ENCODE data around the gene HOXB7. TPM values are rescaled to one million over a fixed set of nuclear protein-coding genes. Genes with fewer than 3 reads are reported as not detected.
A peak's percentile ranks its signal among the peaks of the same experiment; 100 is the strongest.

HOXB7 gene
- polyA plus RNA-seq (2012; ENCODE audit: missing spikeins): 4.1 TPM

DNA sequence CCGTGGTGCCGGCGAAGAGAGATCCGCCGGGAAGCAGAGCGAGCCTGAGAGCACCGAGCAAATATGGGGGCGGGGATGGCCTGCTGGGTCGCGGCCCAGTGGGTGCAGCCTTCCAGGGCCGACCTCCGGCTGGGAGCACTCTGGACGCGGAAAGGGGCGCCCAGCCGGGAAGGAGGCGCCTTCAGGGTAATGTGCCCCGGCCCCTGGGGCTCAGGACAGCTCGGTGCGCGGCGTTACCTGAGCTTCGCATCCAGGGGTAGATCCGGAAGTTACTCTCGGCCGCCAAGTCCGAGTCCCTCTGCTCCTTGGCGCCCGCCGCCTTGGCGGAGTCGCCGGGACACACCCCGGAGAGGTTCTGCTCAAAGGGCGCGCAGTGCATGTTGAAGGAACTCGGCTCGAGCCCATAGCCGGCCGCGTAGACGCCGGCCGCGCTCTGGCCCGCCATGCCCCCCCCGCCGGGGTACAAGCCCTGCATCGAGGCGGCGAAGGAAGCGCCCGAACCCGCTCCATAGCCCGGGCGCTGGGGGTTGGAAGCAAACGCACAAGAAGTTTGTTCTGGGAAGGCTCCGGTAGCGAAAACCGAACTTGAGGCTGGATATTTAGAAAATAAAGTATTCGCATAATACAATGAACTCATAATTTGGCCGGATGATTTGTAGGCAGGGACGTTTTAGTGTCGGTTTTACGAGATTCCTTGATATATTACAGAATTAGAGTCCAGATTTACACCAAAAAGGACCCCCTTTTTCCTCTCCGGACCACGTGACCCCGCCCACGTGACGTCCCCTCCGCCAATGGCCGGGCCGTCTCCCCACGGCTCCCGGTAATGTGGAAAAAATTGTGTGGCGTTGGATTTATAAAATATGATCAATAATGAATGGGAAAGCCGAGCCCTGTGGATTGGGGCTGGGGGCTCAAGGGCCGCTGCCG, at the start of gene HOXB7:
TSS of gene HOXB7 (minus strand) at position 736 of the 930 bp plus-strand sequence. CDS start at position 637, 99 bp downstream.
- DNase-seq (ENCODE audit: insufficient read length) (peak; percentile 73), FAIRE-seq (peak; percentile 68)
- peak; percentile 49; the same call in 1 of the 2 replicates for TF ChIP-seq POLR2A (IDR thresholded peaks at IDR 0.05; ENCODE audit: low read depth, low read length)
- TF ChIP-seq POLR2AphosphoS5 (IDR thresholded peaks at IDR 0.05; ENCODE audit: low read depth, low read length): no peak
- no peak for TF ChIP-seq TAF1 (IDR thresholded peaks at IDR 0.05; ENCODE audit: borderline replicate concordance, low read depth, low read length)

DNA sequence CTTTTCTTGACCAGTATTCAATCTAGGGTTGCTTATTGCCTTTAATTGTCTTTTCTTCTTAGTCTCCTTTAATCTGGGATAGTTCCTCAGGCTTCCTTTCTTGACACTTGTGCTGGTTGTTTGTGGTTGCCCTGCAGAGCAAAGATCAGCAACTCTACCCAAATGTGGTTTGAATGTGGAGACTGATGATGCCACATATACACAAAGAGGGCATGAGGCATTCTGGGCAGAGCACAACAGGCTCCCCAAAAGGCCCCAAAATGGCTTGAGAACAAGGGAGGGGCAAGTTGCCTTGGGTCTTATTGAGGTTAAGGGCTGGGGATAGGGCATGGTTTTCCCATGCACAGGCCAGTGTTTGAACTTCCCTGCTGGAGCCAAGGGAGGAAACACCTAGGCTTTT, 45.1 kb upstream of the HOXB7 start:
- no peak for TF ChIP-seq TAF1 (IDR thresholded peaks at IDR 0.05; ENCODE audit: borderline replicate concordance, low read depth, low read length)
- no peak for TF ChIP-seq POLR2AphosphoS5 (IDR thresholded peaks at IDR 0.05; ENCODE audit: low read depth, low read length)
- no peak for TF ChIP-seq POLR2A (IDR thresholded peaks at IDR 0.05; ENCODE audit: low read depth, low read length)
- DNase-seq (ENCODE audit: insufficient read length): no peak
- FAIRE-seq: no peak

DNA sequence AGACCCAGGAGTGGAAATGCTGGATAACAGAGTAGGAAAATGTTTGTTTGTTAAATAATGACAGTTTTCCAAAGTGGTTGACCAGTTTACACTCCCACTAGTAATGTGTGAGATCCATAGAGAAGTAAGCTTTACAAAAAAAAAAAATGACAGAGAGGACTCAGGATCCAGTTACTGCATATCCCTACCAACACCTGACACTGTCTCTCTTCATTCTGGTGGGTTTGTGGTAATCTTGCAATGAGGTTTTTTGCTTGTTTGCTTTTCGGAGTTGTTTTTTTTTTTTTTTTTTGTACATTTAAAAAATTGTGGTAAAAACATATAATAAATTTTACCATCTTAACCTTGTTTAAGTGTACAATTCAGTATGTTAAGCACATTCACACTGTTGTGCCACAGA, 38.9 kb upstream of the HOXB7 start:
- no peak for TF ChIP-seq POLR2AphosphoS5 (IDR thresholded peaks at IDR 0.05; ENCODE audit: low read depth, low read length)
- FAIRE-seq: no peak
- DNase-seq (ENCODE audit: insufficient read length): no peak

DNA sequence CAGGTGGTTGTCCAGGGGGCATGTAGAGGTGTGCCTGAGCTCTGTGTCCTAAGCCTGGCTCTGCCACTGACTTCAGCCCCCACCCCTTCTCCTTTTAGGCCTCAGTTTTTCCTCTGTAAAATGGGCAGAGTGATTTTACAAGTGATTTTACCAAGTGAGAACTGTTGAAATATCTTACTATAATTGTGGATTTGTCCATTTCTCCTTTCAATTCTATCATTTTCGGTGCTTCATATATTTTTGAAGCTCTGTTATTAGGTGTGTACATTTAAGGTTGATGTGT, 37.1 kb upstream of the HOXB7 start:
- no peak for TF ChIP-seq POLR2AphosphoS5 (IDR thresholded peaks at IDR 0.05; ENCODE audit: low read depth, low read length)
- no peak for TF ChIP-seq TAF1 (IDR thresholded peaks at IDR 0.05; ENCODE audit: borderline replicate concordance, low read depth, low read length)
- no peak for TF ChIP-seq POLR2A (IDR thresholded peaks at IDR 0.05; ENCODE audit: low read depth, low read length)
- FAIRE-seq: no peak
- no peak for DNase-seq (ENCODE audit: insufficient read length)

DNA sequence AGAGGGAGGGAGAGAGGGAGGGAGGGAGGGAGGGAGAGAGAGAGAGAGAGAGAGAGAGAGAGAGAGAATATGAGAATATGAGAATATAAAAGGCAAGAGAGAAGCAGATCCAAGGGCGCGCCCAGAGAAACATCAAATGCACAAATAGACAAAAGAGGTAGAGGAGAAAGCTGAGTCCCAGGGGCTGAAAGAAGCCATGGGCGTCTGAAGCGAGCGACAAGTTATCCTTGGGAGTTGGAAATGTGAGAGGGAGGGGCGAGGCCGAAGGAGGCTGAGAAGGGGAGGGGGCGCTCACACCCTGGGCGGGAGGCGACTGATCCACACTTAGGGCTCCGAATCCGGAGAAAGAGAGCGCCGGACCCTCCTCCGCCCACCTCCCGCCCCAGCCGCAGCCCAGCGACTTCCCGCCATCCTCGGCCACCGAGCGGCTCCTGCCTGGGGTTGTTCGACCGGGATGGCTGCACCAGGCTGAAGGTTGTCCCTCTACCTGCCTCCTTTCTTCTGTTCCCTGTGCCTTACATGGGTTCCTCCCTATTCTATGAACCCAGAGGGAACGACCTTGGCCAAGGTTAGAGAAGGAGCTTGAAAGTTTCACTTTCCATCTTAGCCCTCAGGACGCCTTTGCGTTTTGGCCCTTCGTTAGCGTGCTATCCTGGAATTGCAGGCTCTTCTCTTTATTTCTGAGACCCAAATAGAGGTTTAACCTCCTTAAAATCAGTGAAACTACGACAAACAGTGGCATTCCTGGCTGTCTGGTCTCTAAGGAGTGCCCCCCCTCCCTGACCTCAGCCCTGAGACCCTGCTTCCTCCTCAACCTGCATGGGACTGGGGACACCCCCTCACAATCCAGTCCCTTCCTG, 36.5 kb upstream of the HOXB7 start:
- FAIRE-seq (no peak), DNase-seq (ENCODE audit: insufficient read length) (no peak)
- TF ChIP-seq TAF1 (IDR thresholded peaks at IDR 0.05; ENCODE audit: borderline replicate concordance, low read depth, low read length): no peak
- TF ChIP-seq POLR2AphosphoS5 (IDR thresholded peaks at IDR 0.05; ENCODE audit: low read depth, low read length): no peak
- TF ChIP-seq POLR2A (IDR thresholded peaks at IDR 0.05; ENCODE audit: low read depth, low read length): no peak

DNA sequence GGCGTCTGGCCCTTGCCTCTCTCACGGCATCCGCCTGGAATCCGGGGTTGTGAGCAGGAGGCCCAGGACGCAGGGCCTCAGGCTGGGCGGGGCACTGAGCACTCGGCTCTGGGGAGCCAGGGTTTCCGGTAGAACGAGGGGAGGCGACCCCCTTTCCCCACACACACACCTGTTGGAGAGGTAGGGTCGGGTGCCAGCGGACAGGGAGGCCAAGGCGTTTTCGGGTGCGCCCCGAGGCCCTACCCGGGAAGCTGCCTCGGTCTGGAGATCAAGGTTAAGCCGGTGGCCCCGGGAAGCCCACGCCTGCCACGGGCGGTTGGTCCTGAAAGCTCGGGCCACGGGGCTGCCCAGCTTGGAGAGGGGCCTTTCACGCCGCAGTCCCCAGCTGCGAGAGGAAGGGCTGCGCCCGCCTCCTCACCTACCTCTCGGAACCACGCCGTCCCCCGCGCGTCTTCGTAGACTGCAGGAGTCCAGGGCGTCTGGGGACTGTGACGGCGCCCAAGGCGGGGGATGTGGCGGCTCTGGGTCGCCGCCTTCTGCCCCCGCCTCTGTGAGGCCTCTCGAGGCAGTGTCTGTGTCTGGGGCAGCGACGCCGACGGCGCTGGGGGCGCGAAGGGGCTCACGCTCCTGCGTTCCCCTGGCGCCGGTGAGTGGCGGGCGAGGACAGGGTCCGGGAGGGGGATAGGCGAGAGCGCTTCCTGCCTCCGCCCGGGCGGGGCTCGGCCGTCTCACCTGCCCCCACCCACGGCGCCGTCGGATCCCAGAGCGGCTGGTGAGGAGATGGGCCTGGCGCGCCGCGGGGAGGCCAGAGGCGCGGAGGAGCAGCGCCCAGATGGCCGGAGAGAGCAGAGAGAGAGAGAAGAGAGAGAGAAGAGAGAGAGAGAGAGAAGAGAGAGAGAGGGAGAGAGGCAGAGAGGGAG, 35.6 kb upstream of the HOXB7 start:
- TF ChIP-seq POLR2A (IDR thresholded peaks at IDR 0.05; ENCODE audit: low read depth, low read length) (no peak), TAF1 (IDR thresholded peaks at IDR 0.05; ENCODE audit: borderline replicate concordance, low read depth, low read length) (no peak), POLR2AphosphoS5 (IDR thresholded peaks at IDR 0.05; ENCODE audit: low read depth, low read length) (no peak)
- peak; percentile 74 for FAIRE-seq
- peak; percentile 64 for DNase-seq (ENCODE audit: insufficient read length)

DNA sequence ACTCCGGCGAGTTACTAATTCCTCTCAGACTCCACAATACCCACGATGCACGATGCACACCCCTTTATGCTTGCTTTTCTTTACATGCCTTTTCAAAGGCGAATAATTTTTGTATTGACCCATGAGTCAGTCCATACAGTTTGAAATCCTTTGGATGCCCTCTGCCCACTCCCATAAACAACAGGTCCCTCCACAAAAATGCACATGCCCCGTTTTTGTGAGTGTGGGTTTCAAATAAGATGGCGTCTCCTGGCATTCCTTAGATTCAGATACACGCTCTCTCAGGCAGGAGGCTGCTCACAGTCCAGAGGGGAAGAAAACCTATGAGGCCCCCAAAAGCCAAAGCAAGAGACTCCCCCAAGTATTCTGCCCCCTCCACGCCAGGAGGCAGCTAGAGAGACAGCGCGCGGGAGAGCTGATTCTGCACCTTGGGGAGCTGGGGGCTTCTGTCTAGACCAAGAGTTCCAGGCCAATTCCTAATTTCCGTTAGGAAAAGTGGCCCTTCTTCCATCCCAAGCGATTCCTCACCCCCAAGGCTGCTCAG, 34.9 kb upstream of the HOXB7 start:
- FAIRE-seq (no peak), DNase-seq (ENCODE audit: insufficient read length) (no peak)
- TF ChIP-seq POLR2A (IDR thresholded peaks at IDR 0.05; ENCODE audit: low read depth, low read length) (no peak), TAF1 (IDR thresholded peaks at IDR 0.05; ENCODE audit: borderline replicate concordance, low read depth, low read length) (no peak), POLR2AphosphoS5 (IDR thresholded peaks at IDR 0.05; ENCODE audit: low read depth, low read length) (no peak)

DNA sequence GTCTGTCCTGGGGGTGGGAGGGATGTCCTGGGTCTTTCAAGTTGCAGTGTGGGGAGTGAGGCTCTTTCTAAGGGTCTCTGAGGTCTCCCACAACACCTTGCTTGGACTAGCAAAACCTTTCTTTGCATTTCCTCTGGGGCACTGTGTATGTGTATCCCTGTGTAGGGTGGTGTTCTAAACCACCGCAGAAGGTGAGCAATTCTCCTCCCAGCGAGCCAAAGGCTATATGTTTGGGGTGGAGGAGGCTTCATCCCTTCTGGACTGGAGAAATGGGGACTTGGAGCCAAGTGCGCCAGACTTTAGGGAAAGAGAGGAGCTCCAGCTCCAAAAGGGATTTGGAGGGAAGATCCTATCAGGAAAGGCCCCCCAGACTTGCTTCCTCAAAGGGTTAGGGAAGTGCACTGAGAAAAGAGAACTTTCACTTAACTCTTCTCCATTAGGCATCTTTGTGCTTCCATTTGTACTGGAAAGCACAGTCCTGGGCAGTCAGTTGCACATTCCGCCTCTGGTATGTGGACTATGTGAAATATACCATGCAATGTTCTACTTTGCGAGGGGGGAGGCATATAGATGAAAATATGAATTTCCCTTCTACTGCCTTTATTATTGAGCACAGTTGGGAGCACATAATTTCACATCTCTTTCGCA, 34.2 kb upstream of the HOXB7 start:
- DNase-seq (ENCODE audit: insufficient read length) (no peak), FAIRE-seq (no peak)
- TF ChIP-seq POLR2AphosphoS5 (IDR thresholded peaks at IDR 0.05; ENCODE audit: low read depth, low read length) (no peak), POLR2A (IDR thresholded peaks at IDR 0.05; ENCODE audit: low read depth, low read length) (no peak), TAF1 (IDR thresholded peaks at IDR 0.05; ENCODE audit: borderline replicate concordance, low read depth, low read length) (no peak)

DNA sequence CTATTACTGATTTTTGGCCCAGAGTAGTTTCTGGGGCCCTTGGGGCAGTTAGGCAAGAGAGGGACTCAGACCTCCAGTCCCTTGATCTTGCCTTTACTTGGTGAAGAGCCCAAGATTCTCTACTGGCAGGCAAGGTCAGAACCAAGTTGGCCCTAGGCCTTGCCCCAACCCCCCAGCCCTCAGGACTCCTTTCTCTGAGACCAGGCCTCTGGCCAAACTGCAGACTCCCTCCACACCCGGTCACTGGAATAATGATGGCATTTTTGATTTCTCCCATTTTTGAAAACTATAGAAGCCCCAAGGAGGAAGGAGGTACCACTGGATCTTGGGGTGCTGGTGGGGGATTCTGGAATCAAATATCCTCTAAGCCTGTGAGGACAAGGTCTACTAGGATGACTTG, 33.3 kb upstream of the HOXB7 start:
- TF ChIP-seq TAF1 (IDR thresholded peaks at IDR 0.05; ENCODE audit: borderline replicate concordance, low read depth, low read length) (no peak), POLR2A (IDR thresholded peaks at IDR 0.05; ENCODE audit: low read depth, low read length) (no peak), POLR2AphosphoS5 (IDR thresholded peaks at IDR 0.05; ENCODE audit: low read depth, low read length) (no peak)
- no peak for DNase-seq (ENCODE audit: insufficient read length)
- FAIRE-seq: no peak

DNA sequence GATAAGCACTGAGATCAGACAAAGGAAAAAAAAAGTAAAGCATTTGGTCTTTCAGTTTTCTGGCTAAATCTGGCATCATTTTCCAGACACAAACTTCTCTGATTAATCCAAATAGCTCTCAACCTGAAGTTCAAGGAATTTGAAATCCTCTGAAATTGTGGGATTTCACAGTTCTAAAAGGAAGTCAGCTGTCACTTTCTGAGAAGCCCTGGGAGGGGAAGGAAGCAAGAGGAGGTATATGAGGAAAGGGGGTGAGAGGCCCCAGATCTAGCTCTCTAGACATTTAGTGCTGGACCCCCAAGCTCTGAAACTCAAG, 32.8 kb upstream of the HOXB7 start:
- no peak for DNase-seq (ENCODE audit: insufficient read length)
- FAIRE-seq: no peak
- TF ChIP-seq TAF1 (IDR thresholded peaks at IDR 0.05; ENCODE audit: borderline replicate concordance, low read depth, low read length) (no peak), POLR2AphosphoS5 (IDR thresholded peaks at IDR 0.05; ENCODE audit: low read depth, low read length) (no peak), POLR2A (IDR thresholded peaks at IDR 0.05; ENCODE audit: low read depth, low read length) (no peak)

All from GM12892 (cell line).